IMR-90 (cell line): Measurements from ENCODE around the gene PLXNA4. TPM values are rescaled to one million over a fixed set of nuclear protein-coding genes. Genes with fewer than 3 reads are reported as not detected.

Experiments
- ATAC-seq: fragments of 200-7000 bp; cut with Tn5 transposase; 2 replicates; pipeline ENCODE4 v1.9.1; 2020; ENCODE audit warnings: low read depth, mild to moderate bottlenecking, moderate library complexity
- Bru-seq: library from RNA; stranded (reverse); fragments of 400-500 nt; gene quantifications from one replicate; lab custom pipeline; 2021; lab: Mats Ljungman, UMichigan
- BruChase-seq, 2 experiments: library from RNA; stranded (reverse); fragments of 400-500 nt; gene quantifications; one replicate each; lab custom pipeline; 2021; lab: Mats Ljungman, UMichigan
- BruUV-seq: library from RNA; stranded (reverse); fragments of 400-500 nt; replicated peaks from 2 replicates; lab custom pipeline; 2021; lab: Mats Ljungman, UMichigan
- CTCF ChIA-PET: fragments of 300-600 bp; formaldehyde crosslinking; extraction: SDS; loops from one replicate; lab custom pipeline; 2021; ENCODE audit warnings: antibody characterized with exemption; lab: Yijun Ruan, JAX
- POLR2A ChIA-PET: fragments of 300-600 bp; sonication (Branson Sonifier 250); formaldehyde crosslinking; loops from one replicate; lab custom pipeline; 2022; ENCODE audit warnings: antibody characterized with exemption; ENCODE audit not compliant: unreplicated experiment; lab: Charles Lee
- DNase-seq: peaks from one replicate; pipeline ENCODE4 v3.0.0; 2013
- H2AFZ ChIP-seq: replicated peaks from 2 replicates; pipeline ENCODE3; 2013; ENCODE audit warnings: low read length, mild to moderate bottlenecking; ENCODE audit not compliant: poor library complexity
- H2AK5ac ChIP-seq: 2 replicates; pipeline ENCODE4 v1.6.1; 2013; ENCODE audit warnings: low read depth, low read length, inconsistent platforms
- H2AK9ac ChIP-seq: replicated peaks from 2 replicates; pipeline ENCODE3; 2013; ENCODE audit warnings: mild to moderate bottlenecking, low read depth, low read length, moderate library complexity; ENCODE audit not compliant: poor library complexity
- H2BK120ac ChIP-seq: 2 replicates; pipeline ENCODE4 v1.6.1; 2013; ENCODE audit warnings: low read depth, low read length, inconsistent platforms
- H2BK15ac ChIP-seq: 3 replicates; pipeline ENCODE4 v1.6.1; 2013; ENCODE audit warnings: low read depth, low read length, inconsistent platforms
- H2BK20ac ChIP-seq: 2 replicates; pipeline ENCODE4 v1.6.1; 2013; ENCODE audit warnings: low read depth, mild to moderate bottlenecking, inconsistent platforms, low read length, moderate library complexity
- H2BK5ac ChIP-seq: 2 replicates; pipeline ENCODE4 v1.6.1; 2013; ENCODE audit warnings: mild to moderate bottlenecking, low read depth, low read length, inconsistent platforms; ENCODE audit not compliant: poor library complexity, severe bottlenecking
- H3K14ac ChIP-seq: replicated peaks from 2 replicates; pipeline ENCODE4 v1.6.1; 2013; ENCODE audit warnings: low read depth, low read length, inconsistent platforms
- H3K18ac ChIP-seq: 2 replicates; pipeline ENCODE4 v1.6.1; 2013; ENCODE audit warnings: low read depth, low read length, control low read depth
- H3K23ac ChIP-seq: 2 replicates; pipeline ENCODE4 v1.6.1; 2013; ENCODE audit warnings: low read depth, low read length, inconsistent platforms
- H3K27ac ChIP-seq: 2 replicates; pipeline ENCODE4 v1.5.1; 2013; ENCODE audit warnings: mild to moderate bottlenecking, control low read depth, low read length; ENCODE audit not compliant: insufficient read depth
- H3K27me3 ChIP-seq: 2 replicates; pipeline ENCODE4 v1.6.1; 2013; ENCODE audit warnings: low read length; ENCODE audit not compliant: control insufficient read depth, insufficient read depth
- H3K36me3 ChIP-seq: 2 replicates; pipeline ENCODE4 v1.6.1; 2013; ENCODE audit warnings: low read length, mixed read lengths; ENCODE audit not compliant: control insufficient read depth, insufficient read depth
- H3K4ac ChIP-seq: 2 replicates; pipeline ENCODE4 v1.6.1; 2013; ENCODE audit warnings: low read depth, low read length, inconsistent platforms
- H3K4me1 ChIP-seq: 2 replicates; pipeline ENCODE4 v1.6.1; 2013; ENCODE audit warnings: low read length, mixed read lengths; ENCODE audit not compliant: control insufficient read depth, insufficient read depth
- H3K4me2 ChIP-seq: 2 replicates; pipeline ENCODE4 v1.6.1; 2013; ENCODE audit warnings: low read depth, mild to moderate bottlenecking, control low read depth, low read length, moderate library complexity
- H3K4me3 ChIP-seq: 2 replicates; pipeline ENCODE4 v1.5.1; 2013; ENCODE audit warnings: low read depth, mild to moderate bottlenecking, control low read depth, low read length, moderate library complexity; ENCODE audit not compliant: insufficient read depth
- H3K56ac ChIP-seq: 2 replicates; pipeline ENCODE4 v1.6.1; 2013; ENCODE audit warnings: low read length, inconsistent platforms; ENCODE audit not compliant: insufficient read depth; ENCODE audit errors: extremely low read depth
- H3K79me1 ChIP-seq, 2 experiments: 2 replicates each; pipeline ENCODE4 v1.6.1; 2013; ENCODE audit warnings: low read length in 2 of 2, inconsistent platforms in 1 of 2, low read depth in 1 of 2
- H3K9ac ChIP-seq: 2 replicates; pipeline ENCODE4 v1.6.1; 2013; ENCODE audit warnings: low read depth, low read length, control low read depth
- H3K9me1 ChIP-seq: 2 replicates; pipeline ENCODE4 v1.6.1; 2013; ENCODE audit warnings: low read length, inconsistent platforms; ENCODE audit not compliant: insufficient read depth
- H3K9me3 ChIP-seq: 2 replicates; pipeline ENCODE4 v1.6.1; 2013; ENCODE audit warnings: low read length; ENCODE audit not compliant: control insufficient read depth, insufficient read depth
- H4K20me1 ChIP-seq: 2 replicates; pipeline ENCODE4 v1.6.1; 2013; ENCODE audit warnings: low read length, inconsistent platforms; ENCODE audit not compliant: insufficient read depth
- H4K5ac ChIP-seq: 2 replicates; pipeline ENCODE4 v1.6.1; 2013; ENCODE audit warnings: mild to moderate bottlenecking, low read depth, low read length, control low read depth
- H4K8ac ChIP-seq, 2 experiments: 2 replicates each; pipeline ENCODE4 v1.6.1; 2013; ENCODE audit warnings: low read depth in 2 of 2, low read length in 2 of 2, control low read depth in 1 of 2, inconsistent platforms in 1 of 2
- H4K91ac ChIP-seq: 2 replicates; pipeline ENCODE4 v1.6.1; 2013; ENCODE audit warnings: low read depth, low read length, inconsistent platforms; ENCODE audit not compliant: insufficient read depth
- BHLHE40 ChIP-seq: fragments of 150-350 bp; IDR thresholded peaks from 2 replicates; pipeline ENCODE4 v1.6.1; 2016; ENCODE audit warnings: mild to moderate bottlenecking, low read depth, low read length
- CEBPB ChIP-seq: IDR thresholded peaks from 2 replicates; pipeline ENCODE4 v1.6.1; 2012; ENCODE audit warnings: low read depth, low read length, improper control_type of control experiment
- CHD1 ChIP-seq: IDR thresholded peaks from 2 replicates; pipeline ENCODE4 v1.6.1; 2012; ENCODE audit warnings: low read depth, low read length, improper control_type of control experiment
- CTCF ChIP-seq: conservative IDR thresholded peaks from 2 replicates; pipeline ENCODE4 v1.5.1; 2012; ENCODE audit warnings: mild to moderate bottlenecking, low read depth, low read length, improper control_type of control experiment
- ELK1 ChIP-seq: fragments of 150-350 bp; IDR thresholded peaks from 2 replicates; pipeline ENCODE4 v1.6.1; 2016; ENCODE audit warnings: low read depth, mild to moderate bottlenecking, low read length, moderate library complexity, borderline replicate concordance
- FOS ChIP-seq: fragments of 150-350 bp; IDR thresholded peaks from 2 replicates; pipeline ENCODE4 v1.6.1; 2016; ENCODE audit warnings: low read depth, low read length
- MAFK ChIP-seq: IDR thresholded peaks from 2 replicates; pipeline ENCODE4 v1.6.1; 2012; ENCODE audit warnings: low read depth, low read length, improper control_type of control experiment
- MAZ ChIP-seq: IDR thresholded peaks from 2 replicates; pipeline ENCODE4 v1.6.1; 2012; ENCODE audit warnings: low read depth, mild to moderate bottlenecking, low read length, improper control_type of control experiment, moderate library complexity, borderline replicate concordance
- NFE2L2 ChIP-seq: fragments of 150-350 bp; IDR thresholded peaks from 2 replicates; pipeline ENCODE4 v1.6.1; 2016; ENCODE audit warnings: low read depth, mild to moderate bottlenecking, low read length
- RCOR1 ChIP-seq: IDR thresholded peaks from 2 replicates; pipeline ENCODE4 v1.6.1; 2012; ENCODE audit warnings: mild to moderate bottlenecking, low read length, improper control_type of control experiment; ENCODE audit not compliant: insufficient replicate concordance
- SMC3 ChIP-seq: fragments of 150-350 bp; IDR thresholded peaks from 2 replicates; pipeline ENCODE4 v1.6.1; 2016; ENCODE audit warnings: low read depth, mild to moderate bottlenecking, antibody characterized with exemption, low read length, moderate library complexity
- USF2 ChIP-seq: fragments of 150-350 bp; IDR thresholded peaks from 2 replicates; pipeline ENCODE4 v1.6.1; 2017; ENCODE audit warnings: mild to moderate bottlenecking, antibody characterized with exemption, low read length, low read depth
- WGBS, 2 experiments: methylation state at CpG; one replicate each; pipeline versions ENCODE4 v1.1.5 to v1.1.7; 2013; ENCODE audit warnings: missing lambda C conversion rate in 2 of 2; ENCODE audit not compliant: insufficient read length in 1 of 2; ENCODE audit errors: extremely low coverage in 2 of 2; 5-methylcytosine and 5-hydroxymethylcytosine counted together
- dilution Hi-C: fragments of 300-500 bp; cut with HindIII; formaldehyde crosslinking; loops from one replicate; pipeline ENCODE4 v1.14.3; 2018; ENCODE audit warnings: low sequenced_read_pairs; ENCODE audit not compliant: unreplicated experiment
- in situ Hi-C: fragments of 300-500 bp; cut with MboI; formaldehyde crosslinking; loops from 3 replicates; pipeline ENCODE4 v1.14.3; 2019; ENCODE audit warnings: low sequenced_read_pairs, inconsistent platforms, mixed read lengths
- intact Hi-C: fragments of 100-400 bp; cut with micrococcal nuclease; formaldehyde crosslinking; loops from 2 replicates; pipeline ENCODE4 v1.10.0; 2022
- long read RNA-seq: library from polyadenylated mRNA; unstranded; transcript quantifications from one replicate; pipeline ENCODE4 v2.0.0, GENCODE V29; 2021; ENCODE audit not compliant: unreplicated experiment
- polyA plus RNA-seq, 3 experiments: library from polyadenylated mRNA; depleted of rRNA; stranded (reverse); fragments of >200 nt; gene quantifications; 2 replicates each; pipeline ENCODE4 v1.2.3, GENCODE V29; 2012; ENCODE audit warnings: low replicate concordance in 1 of 3
- total RNA-seq: library from RNA; depleted of rRNA; stranded (reverse); fragments of >200 nt; gene quantifications from 2 replicates; pipeline ENCODE4 v1.2.3, GENCODE V29; 2012; rRNA removed

PLXNA4 gene
- total RNA-seq = under 0.01 TPM in 2 replicates
- under 0.01 and 0.01 TPM in 2 replicates for polyA plus RNA-seq (2012; rRNA removed)
- polyA plus RNA-seq (2012; cell fraction: cytosol; rRNA removed) = under 0.01 TPM in 1 of 2 replicates, not detected in the other
- under 0.01 and 0.01 TPM in 2 replicates for polyA plus RNA-seq (2012; cell fraction: nucleus; rRNA removed; ENCODE audit: low replicate concordance)
- percentile 3 among the genes with signal in this experiment for Bru-seq, nascent RNA
- BruChase-seq, experiment 1, labeled RNA remaining after a 6-hour chase = percentile 4 among the genes with signal in this experiment
- percentile 3 among the genes with signal in this experiment for BruChase-seq, experiment 2, labeled RNA remaining after a 2-hour chase
- long read RNA-seq = 0 reads

- Histone ChIP-seq H3K9me1 (no peaks in the 10 kb centered on the region), H2BK120ac (no peak within 1 kb of the TSS), H4K5ac (no peak within 1 kb of the TSS), H3K9ac (no peak within 1 kb of the TSS), H4K91ac (no peak within 1 kb of the TSS), H3K4me3 (no peak within 1 kb of the TSS; the same call in 1 of the 2 replicates), H3K27me3 (peaks cover 54% of the 10 kb centered on the region), H3K18ac (no peak within 1 kb of the TSS), H2BK20ac (no peak within 1 kb of the TSS), H3K4me1 (0 out of 2 replicates have a peak, but pooled peaks cover 2% of the 10 kb centered on the region), H3K4ac (no peak within 1 kb of the TSS), H3K36me3 (no peaks in the 10 kb centered on the region), H3K23ac (no peak within 1 kb of the TSS), H3K14ac (no peak within 1 kb of the TSS), H3K9me3 (no peaks in the 10 kb centered on the region), H3K4me2 (peak within 1 kb of the TSS; percentile 48; the same call in 1 of the 2 replicates), H2AK5ac (no peak within 1 kb of the TSS), H2BK5ac (no peak within 1 kb of the TSS), H3K79me1 (no peaks in the 10 kb centered on the region), H2BK15ac (no peak within 1 kb of the TSS), H4K20me1 (no peaks in the 10 kb centered on the region), H3K56ac (no peak within 1 kb of the TSS), H2AK9ac (no peak within 1 kb of the TSS), H2AFZ (peak within 1 kb of the TSS; percentile 72), H3K27ac (no peak within 1 kb of the TSS), H4K8ac (no peak within 1 kb of the TSS)
- in situ Hi-C loops = loop anchor here (10.0 to 25.0 kb wide), 2 partner anchors 251 to 614 kb away; no protein-coding TSS in a partner anchor
- ATAC-seq (no peak), DNase-seq (no peak)
- no TSS peak for BruUV-seq
- WGBS, 2 experiments = 1% methylated on average over 22 of the region's 67 CpGs; no CpG with 5 or more reads in 1 of the 2 experiments
- ChIA-PET POLR2A (no interaction called here), CTCF (no interaction called here)
- dilution Hi-C loops = no loop called here
- intact Hi-C loops = no loop called here
- TF ChIP-seq SMC3 (no peak), ELK1 (no peak), MAZ (no peak), CTCF (no peak), MAFK (no peak), RCOR1 (no peak), USF2 (no peak), NFE2L2 (no peak), BHLHE40 (no peak), CHD1 (no peak), FOS (no peak), CEBPB (no peak)
These were observed at the start of gene PLXNA4 for GRCh38 chr7:132575982-132576720. TSS of gene PLXNA4 (minus strand) at chr7:132576470. CDS start at chr7:132508693, 67,777 bp downstream.
